Measurements from ENCODE around the gene SREK1. TPM values are rescaled to one million over a fixed set of nuclear protein-coding genes. Genes with fewer than 3 reads are reported as not detected.

SREK1 gene
- total RNA-seq, 2 donors from 2014 or later, result 51.4 to 57.5 TPM

DNA sequence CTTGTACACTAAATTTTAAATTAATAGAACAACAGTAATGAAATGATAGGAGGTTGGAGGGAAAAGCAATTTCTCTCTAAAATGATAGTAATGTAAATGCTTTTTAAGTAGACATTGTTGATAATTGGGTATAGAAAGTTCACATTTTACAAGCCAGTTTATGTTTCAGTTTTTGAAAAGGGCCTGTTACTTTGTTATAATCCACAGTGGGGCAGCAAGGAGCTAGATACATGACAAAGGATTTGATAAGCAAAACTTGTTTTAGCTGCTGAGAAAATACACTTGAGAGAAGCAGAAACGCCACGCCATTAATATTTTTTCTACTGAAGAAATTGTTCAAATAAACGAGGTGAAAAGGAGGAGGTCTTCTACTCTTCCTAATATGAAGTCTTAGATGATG lies 30.2 kb downstream of the SREK1 start:
- TF ChIP-seq, protein P1, sequence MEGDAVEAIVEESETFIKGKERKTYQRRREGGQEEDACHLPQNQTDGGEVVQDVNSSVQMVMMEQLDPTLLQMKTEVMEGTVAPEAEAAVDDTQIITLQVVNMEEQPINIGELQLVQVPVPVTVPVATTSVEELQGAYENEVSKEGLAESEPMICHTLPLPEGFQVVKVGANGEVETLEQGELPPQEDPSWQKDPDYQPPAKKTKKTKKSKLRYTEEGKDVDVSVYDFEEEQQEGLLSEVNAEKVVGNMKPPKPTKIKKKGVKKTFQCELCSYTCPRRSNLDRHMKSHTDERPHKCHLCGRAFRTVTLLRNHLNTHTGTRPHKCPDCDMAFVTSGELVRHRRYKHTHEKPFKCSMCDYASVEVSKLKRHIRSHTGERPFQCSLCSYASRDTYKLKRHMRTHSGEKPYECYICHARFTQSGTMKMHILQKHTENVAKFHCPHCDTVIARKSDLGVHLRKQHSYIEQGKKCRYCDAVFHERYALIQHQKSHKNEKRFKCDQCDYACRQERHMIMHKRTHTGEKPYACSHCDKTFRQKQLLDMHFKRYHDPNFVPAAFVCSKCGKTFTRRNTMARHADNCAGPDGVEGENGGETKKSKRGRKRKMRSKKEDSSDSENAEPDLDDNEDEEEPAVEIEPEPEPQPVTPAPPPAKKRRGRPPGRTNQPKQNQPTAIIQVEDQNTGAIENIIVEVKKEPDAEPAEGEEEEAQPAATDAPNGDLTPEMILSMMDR (IDR thresholded peaks at IDR 0.05), result no peak
- no peaks in the 10 kb centered on the region for H3K27me3 ChIP-seq
- H3K4me1 ChIP-seq, result no peaks in the 10 kb centered on the region
- no peak overlapping the region for H3K4me3 ChIP-seq
- H3K9me3 ChIP-seq, result no peaks in the 10 kb centered on the region
- DNase-seq, result no peak
- intact Hi-C loops (cut with DNase I), result no loop called here
- H3K9ac ChIP-seq (ENCODE audit: low read depth in 2 of 2, low read length in 2 of 2), result no peak overlapping the region
- H3K27ac ChIP-seq, result no peak overlapping the region
- H3K36me3 ChIP-seq, result no peaks in the 10 kb centered on the region

DNA sequence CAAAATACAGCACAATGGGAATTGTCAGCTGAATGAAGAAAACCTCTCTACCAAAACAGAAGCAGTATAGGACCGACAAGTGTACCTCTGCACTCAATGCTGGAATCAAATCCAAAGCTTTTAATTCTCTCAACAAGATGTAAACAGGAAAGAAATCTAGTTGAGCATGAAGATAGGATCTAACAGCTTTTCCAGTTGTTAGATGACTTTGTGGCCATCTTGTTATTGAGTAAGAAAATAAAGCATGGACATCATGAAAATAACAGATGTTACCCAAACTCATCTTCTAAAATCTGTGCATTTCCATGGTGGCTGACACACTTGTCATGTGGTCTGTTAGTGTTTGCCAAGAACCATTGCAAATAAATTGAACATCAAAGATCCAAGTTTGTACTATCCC lies 34.7 kb downstream of the SREK1 start:
- H3K9me3 ChIP-seq, result no peaks in the 10 kb centered on the region
- intact Hi-C loops (cut with DNase I), result no loop called here
- no peaks in the 10 kb centered on the region for H3K4me1 ChIP-seq
- no peaks in the 10 kb centered on the region for H3K36me3 ChIP-seq
- H3K4me3 ChIP-seq, result no peak overlapping the region
- no peak for DNase-seq
- no peak overlapping the region for H3K9ac ChIP-seq (ENCODE audit: low read depth in 2 of 2, low read length in 2 of 2)
- H3K27me3 ChIP-seq, result no peaks in the 10 kb centered on the region
- H3K27ac ChIP-seq, result no peak overlapping the region
- TF ChIP-seq, protein P1 (IDR thresholded peaks at IDR 0.05), result no peak

DNA sequence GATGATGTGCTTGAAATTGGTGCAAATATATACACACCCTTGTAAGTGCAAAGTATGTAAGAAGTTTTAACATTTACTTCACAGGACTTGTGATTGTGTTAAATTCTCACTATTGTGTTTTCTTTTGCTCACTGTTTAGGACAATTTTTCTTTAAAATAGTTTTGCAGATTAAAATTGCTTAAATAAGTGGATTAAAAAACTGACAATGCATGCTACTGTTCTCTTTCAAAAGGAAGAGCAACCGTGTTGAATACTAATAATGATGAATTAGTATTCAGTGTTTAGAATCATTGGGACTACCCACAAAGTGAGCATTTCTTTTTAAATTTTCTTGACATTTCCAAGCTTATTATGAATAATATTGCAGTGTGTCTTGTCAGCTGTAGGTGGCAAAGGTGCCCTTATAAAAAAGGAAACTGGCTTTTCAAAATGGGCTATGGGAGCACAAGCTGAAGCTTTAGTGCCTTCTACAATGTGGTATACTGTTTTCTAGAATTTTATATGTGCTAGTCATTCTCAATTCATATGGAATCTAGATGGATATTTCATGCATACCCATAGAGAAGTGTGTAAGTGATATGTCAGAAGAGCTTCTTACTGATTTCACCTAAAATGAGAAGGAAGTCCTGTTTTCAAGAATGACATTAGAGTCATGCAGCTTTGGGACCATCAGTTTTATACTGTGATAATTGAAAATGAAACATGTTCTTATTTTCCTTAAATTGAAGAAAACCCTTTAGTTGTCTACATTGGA lies 35.4 kb downstream of the SREK1 start:
- Histone ChIP-seq H3K36me3 (no peaks in the 10 kb centered on the region), H3K9ac (ENCODE audit: low read depth in 2 of 2, low read length in 2 of 2) (no peak overlapping the region), H3K9me3 (no peaks in the 10 kb centered on the region), H3K4me1 (no peaks in the 10 kb centered on the region), H3K27me3 (no peaks in the 10 kb centered on the region), H3K27ac (no peak overlapping the region), H3K4me3 (no peak overlapping the region)
- no peak for DNase-seq
- intact Hi-C loops (cut with DNase I), result no loop called here
- TF ChIP-seq, protein P1 (IDR thresholded peaks at IDR 0.05), result no peak

DNA sequence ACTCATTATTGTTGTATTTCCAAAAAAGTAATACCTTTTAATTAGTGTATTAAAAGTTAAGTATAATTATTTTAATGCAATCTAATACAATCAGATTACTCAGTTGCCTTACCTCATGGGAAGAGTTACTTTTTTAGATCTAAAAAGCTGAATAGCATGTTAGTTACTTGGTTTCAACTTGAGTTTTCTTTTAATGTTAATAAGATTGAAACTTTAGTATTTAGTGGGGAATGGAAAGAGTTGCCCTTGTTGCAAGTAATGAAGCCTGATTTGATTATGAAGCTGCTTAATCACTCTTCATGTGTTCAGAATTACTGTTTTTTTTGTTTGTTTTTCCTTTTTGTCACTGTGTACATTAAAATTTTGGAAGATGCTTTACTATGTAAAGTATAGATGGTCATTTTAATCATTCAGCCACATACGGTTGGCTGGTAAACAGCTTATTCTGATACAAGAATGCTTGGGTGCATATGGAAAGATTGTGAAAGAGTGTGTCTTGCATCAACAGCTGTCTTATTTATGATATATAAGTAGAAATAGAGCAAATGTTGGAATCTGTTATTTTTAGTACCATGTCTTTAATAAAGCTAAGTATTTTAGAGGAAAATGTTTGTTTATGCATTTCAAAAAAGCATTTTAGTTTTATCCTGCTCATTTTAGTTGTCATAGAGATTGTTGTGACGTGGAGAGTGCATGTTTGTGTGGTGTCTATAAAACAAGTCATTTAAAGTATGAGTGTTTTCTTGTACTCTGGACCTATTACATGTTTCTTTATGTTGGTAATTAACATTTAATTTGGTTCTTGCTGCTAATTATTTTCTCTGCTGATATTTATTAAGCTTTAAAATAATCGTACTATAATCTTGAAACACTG lies 36.4 kb downstream of the SREK1 start:
- Histone ChIP-seq H3K27me3 (no peaks in the 10 kb centered on the region), H3K9ac (ENCODE audit: low read depth in 2 of 2, low read length in 2 of 2) (no peak overlapping the region), H3K27ac (no peak overlapping the region), H3K9me3 (no peaks in the 10 kb centered on the region), H3K36me3 (no peaks in the 10 kb centered on the region), H3K4me3 (no peak overlapping the region), H3K4me1 (no peaks in the 10 kb centered on the region)
- intact Hi-C loops (cut with DNase I), result no loop called here
- TF ChIP-seq, protein P1 (IDR thresholded peaks at IDR 0.05), result no peak
- DNase-seq, result no peak

DNA sequence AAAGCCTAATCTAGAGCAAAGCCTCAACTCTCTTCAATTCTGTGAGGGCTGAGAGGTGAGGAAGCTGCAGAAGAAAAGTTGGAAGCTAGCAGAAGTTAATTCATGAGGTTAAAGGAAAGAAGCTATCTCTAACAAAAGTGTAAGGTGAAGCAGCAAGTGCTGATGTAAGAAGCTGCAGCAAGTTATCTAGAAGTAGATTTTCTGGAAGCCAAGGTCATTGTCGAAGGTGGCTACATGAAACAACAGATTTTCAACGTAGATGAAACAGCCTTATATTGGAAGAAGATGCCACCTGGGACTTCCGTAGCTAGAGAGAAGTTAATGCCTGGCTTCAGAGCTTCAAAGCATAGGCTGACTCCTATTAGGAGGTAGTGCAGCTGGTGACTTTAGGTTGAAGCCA lies 42.0 kb downstream of the SREK1 start:
- intact Hi-C loops (cut with DNase I), result no loop called here
- Histone ChIP-seq H3K27ac (no peak overlapping the region), H3K4me3 (no peak overlapping the region), H3K27me3 (no peaks in the 10 kb centered on the region), H3K36me3 (no peaks in the 10 kb centered on the region), H3K4me1 (no peaks in the 10 kb centered on the region), H3K9me3 (no peaks in the 10 kb centered on the region), H3K9ac (ENCODE audit: low read depth in 2 of 2, low read length in 2 of 2) (no peak overlapping the region)
- no peak for DNase-seq
- TF ChIP-seq, protein P1 (IDR thresholded peaks at IDR 0.05), result no peak

All from colonic mucosa (tissue), 4 donors.